Raji (cell line): ENCODE data around the gene TMEM184C.

Experiments used
- POLR2A ChIP-seq: IDR thresholded peaks from 2 replicates; pipeline ENCODE4 v1.6.1; 2011; ENCODE audit warnings: low read depth, low read length, control low read depth; ENCODE audit not compliant: insufficient read depth

The TMEM184C gene

GRCh38 chr4:147678796-147679549, 61.8 kb downstream of the TMEM184C start:
- TF ChIP-seq POLR2A: no peak

DNA sequence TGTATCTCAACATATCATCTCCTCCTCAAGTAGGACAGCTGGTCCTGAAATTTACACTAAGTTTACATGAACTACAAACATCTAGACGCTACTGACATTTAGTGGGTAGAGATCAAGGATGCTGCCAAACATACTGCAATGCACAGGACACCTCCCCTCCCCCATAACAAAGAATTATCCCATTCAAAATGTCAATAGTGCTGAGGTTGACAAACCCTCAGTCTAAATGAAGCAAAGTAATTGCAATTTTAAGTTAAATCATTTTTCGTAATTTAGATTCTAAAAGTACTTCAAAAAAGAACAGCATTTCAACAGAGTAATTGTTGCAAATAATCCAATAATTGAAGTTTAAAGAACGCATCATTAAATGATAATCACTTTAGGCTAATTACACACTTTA, 65.6 kb downstream of the TMEM184C start:
- TF ChIP-seq POLR2A: no peak

DNA sequence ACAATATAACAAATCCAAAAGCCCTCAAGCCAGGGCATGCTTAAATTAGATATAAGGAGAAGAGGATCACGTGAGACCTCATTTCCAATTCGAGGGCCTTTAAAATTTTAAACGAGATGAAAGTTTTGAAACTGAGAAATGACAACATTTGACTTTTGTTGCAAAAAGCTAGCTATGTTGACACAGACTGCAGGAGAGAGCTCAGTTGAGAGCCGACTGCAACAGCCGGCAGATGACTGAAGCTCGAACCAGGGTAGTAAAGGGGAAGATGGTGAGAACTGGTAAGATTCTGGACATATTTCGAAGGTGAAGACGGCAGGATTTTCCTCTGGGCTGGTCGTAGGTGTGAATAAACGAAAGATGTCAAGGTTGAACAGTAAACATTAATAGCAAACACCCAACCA, 66.0 kb downstream of the TMEM184C start:
- TF ChIP-seq POLR2A: no peak

DNA sequence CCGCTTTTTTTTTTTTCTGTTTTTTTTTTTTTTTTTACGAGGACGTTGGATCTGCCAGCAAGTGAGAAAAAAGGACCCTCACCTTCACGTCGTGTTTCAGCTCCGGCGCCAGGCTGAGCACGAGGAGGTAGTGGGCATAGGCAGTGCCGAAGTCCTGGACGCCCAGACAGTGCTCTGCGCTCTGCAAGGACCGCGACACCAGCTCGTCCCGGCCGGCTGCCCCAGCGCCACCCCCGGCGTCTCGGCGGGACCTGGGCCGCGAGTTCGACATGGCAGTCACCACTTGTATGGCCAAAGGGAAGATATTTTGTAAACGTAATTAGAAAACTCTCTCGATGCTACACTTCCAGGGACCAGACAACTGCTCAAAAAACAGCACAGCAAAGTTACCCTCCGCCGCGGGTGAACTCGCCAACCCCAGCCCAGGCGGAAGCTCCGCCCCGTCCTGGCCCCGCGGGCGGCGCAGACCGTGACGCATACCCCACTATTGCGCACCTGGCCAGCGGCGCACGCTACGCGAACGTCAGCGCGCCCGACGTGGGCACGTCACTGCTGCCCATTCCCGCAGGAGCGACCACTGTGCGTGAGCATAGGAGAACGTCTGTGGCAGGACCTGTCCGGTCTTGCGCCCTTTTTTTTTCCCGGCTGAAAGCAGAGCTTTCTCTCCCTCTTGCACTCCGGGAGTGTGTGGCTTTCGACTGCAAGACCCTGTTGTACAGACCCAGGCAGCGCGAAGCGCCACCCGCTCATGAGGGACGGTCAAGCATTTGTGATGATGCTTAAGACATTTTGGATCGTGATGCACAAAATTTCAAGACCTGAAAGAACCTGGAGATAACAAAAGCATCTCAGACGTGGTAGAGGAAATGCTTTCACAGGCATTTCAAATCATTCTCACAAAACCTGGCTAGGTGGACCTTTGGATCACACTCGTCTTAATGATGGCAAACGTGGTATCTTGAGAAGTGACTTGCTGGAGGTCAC, 66.8 kb downstream of the TMEM184C start, which contains the start of gene PRMT9:
Gene PRMT9 (minus strand): TSS at position 447 of the 984 bp plus-strand sequence. CDS start 176 bp downstream, at position 271.
- peak; percentile 100 for TF ChIP-seq POLR2A

- no peak for TF ChIP-seq POLR2A
These were observed 71.9 kb downstream of the TMEM184C start for GRCh38 chr4:147689067-147689466.

GRCh38 chr4:147691820-147692219, 74.6 kb downstream of the TMEM184C start:
- TF ChIP-seq POLR2A: no peak

GRCh38 chr4:147693218-147693617, 76.0 kb downstream of the TMEM184C start:
- no peak for TF ChIP-seq POLR2A

- TF ChIP-seq POLR2A: no peak
These were observed 79.7 kb downstream of the TMEM184C start for GRCh38 chr4:147696866-147697265.

- TF ChIP-seq POLR2A: no peak
These were observed 87.6 kb downstream of the TMEM184C start for GRCh38 chr4:147704846-147705245.

DNA sequence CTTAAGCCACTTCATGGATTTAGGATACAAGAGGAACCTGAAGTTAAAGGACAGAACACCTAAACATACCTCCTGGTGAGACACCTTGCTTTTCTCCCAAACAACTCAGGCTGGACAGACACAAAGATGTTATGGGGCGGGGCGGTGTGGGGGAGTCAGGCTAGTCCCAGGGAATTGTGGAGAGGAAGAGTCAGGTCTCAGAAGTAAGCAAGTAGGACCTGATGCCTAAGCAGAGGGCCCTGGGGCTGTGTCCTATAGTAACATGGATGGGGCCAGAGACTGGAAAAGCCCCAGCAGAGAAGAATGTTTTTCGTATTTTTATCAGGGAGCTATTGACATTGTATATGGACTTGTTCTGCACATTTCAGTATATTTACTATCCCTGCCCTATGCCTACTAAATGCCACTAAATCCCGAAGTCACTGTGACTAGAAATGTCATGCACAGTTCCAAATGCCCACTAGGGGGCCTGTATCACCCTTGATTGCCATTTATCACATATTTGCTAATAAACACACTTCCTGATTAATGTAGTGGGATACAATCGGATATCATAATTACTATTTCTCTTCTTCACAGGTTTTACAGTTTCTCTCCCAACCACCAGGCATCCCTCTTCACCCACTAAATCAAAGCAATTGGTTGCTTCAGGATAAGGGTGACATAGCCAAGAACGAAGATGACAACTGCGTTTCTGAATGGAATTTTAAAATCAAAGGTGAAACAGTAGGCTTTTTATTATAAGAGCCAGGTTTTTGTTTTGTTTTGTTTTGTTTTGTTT, 90.9 kb downstream of the TMEM184C start:
- no peak for TF ChIP-seq POLR2A

DNA sequence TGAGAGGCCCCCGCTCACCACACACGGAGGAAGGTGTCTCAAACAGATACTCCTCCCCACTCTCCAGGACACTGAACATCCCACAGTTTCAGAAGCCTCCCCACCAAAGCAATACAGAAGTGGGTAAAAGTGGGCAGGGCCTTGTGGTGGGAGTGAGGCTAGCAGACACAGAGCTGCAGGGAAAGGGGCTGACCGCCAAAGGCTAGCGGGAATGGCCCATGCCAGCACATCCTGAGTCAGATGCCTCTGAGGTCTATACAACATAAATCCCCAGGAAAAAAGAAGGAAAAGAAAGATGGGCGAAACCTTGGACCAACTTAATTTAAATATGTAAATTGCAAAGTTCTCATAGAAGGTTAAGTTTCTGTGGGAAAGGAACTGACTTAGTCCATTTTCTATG, 92.8 kb downstream of the TMEM184C start:
- TF ChIP-seq POLR2A: no peak

DNA sequence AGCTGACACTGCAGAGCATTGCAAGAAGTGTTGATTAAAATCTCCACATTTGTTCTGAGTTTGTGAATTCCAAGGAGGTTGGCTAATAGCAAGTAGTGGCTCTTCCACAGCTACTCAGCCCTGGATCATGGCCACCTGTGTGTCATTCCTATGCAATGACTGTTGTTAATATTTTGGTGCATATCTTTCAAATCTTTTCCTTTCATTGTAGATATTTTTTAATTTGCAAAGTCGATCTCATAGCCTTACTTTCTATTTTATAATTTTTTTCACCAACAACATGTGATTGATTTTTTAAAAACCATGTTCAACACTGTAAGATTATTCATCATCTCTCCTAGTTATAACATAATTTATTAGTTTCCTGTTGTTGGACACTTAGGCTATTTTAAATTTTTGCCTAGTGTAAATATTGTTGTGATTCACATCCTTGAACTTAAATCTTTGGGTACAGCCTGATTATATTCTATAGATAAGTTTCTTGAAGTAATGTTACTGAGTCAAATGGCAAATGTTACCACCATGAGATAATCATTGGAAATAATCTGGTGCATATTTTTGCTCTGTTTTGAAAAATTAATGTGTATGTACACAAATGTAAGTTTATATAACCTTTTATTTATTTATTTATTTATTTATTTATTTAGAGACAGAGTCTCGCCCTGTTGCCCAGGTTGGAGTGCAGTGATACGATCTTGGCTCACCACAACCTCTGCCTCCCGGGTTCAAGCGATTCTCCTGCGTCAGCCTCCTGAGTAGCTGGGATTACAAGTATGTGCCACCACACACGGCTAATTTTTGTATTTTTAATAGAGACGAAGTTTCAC, 97.6 kb downstream of the TMEM184C start:
- no peak for TF ChIP-seq POLR2A

GRCh38 chr4:147717878-147718277, 100.7 kb downstream of the TMEM184C start:
- no peak for TF ChIP-seq POLR2A
